G401.6 (cell line): ENCODE measurements around the gene FOXE1.

Experiments used
- FAIRE-seq: peaks from 2 replicates; lab custom pipeline; 2012; peaks lifted over from hg19 to GRCh38; lab: Jason Lieb, UNC

The FOXE1 gene

GRCh38 chr9:97866848-97867247 lies 13.8 kb downstream of the FOXE1 start:
- FAIRE-seq, result no peak

DNA sequence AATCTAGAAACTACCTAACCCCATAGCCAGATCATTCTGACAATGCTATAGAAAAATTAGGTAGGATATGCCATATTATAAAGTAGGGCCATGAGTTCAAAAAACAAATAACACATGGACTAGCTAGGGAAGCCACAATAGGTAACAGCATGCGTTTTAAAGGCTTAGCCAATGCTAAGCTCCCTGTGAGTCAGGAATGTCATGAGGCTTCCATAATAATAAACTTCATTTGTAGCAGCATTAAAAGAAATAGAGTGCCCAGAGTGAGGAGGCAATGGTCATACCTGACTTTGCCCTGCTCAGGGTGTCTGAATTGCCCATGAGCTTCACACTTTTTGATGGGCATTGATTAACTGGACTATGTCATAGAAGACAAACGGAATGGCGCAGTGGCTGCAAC lies 15.8 kb downstream of the FOXE1 start:
- no peak for FAIRE-seq

DNA sequence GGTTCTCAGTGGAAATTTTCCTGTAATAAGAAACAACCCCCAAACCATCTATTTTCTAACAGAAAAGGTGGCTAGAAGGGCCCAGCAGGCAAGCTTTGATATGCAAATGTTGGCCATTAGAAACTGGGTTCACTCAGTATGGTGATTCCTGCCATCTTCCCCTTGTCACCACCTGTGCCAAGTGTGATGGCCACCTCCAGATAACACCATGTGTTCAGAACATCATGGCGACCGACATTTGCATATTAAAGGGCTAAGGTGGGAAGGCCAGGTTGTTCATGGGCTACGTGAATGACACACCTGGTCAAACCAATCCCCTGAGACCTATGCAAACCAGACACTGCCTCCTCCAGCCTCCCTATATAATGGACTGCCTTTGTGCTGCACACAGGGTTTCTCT lies 20.4 kb downstream of the FOXE1 start:
- no peak for FAIRE-seq

DNA sequence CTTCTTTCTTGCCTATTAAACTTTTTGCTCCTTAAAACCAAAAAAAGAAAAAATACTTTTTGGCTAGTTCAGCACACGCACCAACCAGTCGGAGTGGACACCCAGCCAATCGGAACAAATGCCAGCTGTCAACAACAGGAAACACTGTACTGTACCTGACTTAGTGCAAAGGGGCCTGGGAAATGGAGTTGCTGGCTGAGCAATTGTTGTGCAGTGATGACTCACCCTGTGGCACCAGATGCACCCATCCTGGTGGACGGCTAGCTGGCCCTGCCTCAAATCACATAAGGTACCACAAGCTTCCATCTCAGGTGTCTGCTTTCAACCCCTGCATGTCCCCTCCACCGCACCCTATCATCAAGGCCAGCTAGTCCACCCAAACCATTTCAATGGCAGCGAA lies 20.9 kb downstream of the FOXE1 start:
- no peak for FAIRE-seq

DNA sequence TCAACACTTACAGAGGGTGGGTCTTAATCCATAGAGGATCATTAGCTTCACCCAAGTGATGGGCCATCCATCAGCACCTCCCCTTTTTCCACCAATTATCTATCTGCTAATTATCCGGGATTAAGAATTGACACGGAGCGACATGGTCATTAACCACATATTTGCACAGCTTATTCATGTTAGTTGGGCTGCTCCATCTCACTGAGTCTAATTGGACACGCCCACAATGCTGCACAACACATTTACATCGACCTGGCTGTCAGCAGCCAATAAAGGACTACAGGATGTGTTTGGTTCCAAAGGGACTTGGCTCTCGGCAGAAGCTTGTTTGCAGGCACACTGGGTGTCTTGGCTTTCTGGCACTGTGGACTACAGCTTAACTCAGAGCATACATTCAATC lies 21.6 kb downstream of the FOXE1 start:
- no peak for FAIRE-seq

GRCh38 chr9:97875111-97875510 lies 22.1 kb downstream of the FOXE1 start:
- no peak for FAIRE-seq

GRCh38 chr9:97876061-97876460 lies 23.0 kb downstream of the FOXE1 start:
- FAIRE-seq, result no peak

GRCh38 chr9:97880336-97880735 lies 27.3 kb downstream of the FOXE1 start:
- FAIRE-seq, result no peak

- FAIRE-seq, result no peak
Observed at GRCh38 chr9:97889941-97890887, 37.2 kb downstream of the FOXE1 start.

DNA sequence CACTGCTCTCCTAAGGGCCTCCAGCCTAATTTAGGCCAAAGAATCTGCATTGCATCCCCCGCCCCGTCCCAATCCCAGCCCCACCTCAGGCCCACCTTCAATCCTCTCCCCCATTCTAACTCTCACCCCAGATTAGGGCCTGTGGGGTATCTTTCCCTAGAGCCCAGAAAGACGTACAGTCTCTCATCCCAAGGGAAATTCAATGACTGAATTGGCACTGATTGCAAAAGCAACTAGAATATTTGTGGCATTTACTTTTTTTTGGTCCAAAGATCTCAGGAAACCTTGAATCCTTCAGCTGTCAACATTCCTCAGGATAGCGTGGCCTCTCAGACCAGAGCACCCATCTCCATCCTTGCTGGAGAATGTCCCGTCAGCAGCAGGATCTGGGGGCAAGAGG lies 38.7 kb downstream of the FOXE1 start:
- FAIRE-seq, result no peak

- FAIRE-seq, result no peak
Observed at GRCh38 chr9:97892421-97892820, 39.4 kb downstream of the FOXE1 start.

GRCh38 chr9:97895211-97895610 lies 42.2 kb downstream of the FOXE1 start:
- no peak for FAIRE-seq

DNA sequence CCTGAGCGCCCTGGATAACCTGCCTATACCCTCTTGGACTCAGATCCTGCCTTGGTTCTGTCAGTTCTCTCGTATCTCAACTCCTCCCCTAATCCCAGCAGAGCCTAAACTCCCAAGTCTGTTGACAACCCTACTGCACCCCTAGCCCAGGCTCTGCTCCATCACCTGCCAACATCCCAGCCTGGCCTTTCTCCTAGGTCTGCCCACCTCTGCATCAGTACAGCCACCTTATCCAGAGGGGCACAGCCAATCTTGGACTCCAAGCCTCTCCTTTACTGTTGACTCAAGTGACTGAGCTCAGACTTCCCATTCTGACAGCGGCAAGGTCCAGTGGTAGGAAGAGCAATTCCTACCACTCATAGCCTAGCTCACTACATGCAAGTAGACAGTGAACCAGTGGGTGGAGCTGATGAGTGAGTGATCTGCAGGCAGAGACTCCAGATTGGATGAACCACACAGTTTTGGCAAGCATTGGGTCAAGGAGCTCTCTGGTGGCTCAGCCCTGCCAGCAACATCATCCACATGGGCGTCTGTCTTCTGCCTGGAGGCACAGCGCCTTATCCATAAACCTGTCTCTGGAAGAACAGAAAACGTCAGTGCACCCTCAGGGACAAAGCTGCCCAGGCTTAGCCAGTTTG lies 42.8 kb downstream of the FOXE1 start:
- no peak for FAIRE-seq

GRCh38 chr9:97900103-97900737 lies 47.2 kb downstream of the FOXE1 start:
- no peak for FAIRE-seq

DNA sequence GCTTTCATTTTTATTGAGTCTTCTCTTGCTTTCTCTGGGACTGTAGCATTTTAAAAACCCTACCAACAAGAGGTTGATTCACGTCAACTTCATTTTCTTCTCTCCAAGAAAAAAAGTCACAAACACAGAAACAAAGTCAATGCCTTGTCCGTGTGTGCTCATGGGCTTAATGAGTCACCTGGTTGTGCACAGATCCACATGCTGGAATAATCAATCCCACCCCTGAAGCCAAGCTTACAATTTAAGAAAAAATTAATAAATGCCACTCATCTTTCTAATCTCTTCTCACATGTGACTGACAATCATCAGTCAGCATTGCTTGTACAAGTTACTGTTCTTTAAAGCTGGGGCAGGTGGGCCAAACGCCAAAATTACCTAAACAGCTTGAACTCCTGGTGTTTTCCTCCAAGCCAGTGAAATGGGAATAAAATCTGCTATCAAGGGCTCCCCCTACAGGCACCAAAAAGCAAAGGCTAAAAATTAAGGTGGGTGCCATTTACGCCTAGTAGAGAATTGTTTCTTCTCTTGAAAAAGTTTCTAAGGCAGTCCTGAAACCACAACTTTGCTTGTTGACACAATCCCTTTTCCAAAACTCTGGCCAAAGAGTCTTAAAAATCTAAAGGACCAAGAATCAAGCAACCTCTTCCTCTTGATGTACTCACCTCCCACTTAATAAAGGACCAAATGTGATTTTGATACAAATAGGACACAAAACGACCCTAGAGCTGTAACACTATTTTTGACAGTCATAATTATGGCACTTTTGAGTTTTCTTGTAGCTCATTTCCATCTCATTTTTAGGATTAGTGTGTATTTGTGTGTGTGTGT lies 47.9 kb downstream of the FOXE1 start:
- no peak for FAIRE-seq

- FAIRE-seq, result no peak
Observed at GRCh38 chr9:97903177-97903576, 50.2 kb downstream of the FOXE1 start.

DNA sequence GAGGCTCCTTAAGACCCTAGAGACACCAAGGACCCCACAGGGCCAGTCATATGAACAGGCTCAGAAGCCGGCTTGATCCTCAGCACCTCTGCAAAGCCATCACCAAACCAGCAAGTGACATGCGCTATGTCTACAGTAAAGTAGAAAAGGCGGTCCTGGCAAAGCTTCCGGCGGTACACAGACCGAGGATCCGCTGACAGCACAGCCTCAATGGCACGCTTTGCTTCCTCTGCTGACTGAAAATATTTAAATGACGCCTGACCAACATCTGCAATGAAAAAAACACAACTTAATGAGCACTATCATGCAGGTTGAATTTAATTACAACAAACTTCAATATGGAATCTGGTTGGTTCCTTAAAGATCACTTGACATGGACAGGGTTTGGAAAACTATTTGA lies 51.7 kb downstream of the FOXE1 start:
- FAIRE-seq, result no peak

DNA sequence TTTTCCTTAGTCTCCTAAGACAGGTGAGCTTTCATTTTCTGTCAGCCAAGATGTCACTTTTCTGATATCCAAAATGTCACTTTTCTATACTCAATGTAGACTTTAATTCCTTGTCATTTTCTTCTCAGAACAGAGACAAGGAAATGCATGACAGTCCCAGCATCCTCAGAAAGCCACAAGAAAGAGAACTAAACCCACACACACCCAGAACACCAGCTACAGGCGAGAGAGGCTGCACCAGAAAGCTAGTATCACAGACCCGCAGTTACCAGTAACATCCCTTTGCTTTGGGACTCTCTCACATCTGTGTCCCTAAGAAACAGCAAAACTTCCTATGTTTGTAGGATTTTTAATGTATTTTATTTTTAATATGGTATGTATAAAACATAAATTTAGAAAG lies 52.2 kb downstream of the FOXE1 start:
- no peak for FAIRE-seq
